ENCODE results near the gene SEPTIN8. TPM values are rescaled to one million over a fixed set of nuclear protein-coding genes. Genes with fewer than 3 reads are reported as not detected.

The SEPTIN8 gene
- total and polyA plus RNA-seq, 2 of the 13 experiments (the other 11 are each of a cell fraction or from before 2014, with no cell fraction given): 41.4 to 49.9 TPM

DNA sequence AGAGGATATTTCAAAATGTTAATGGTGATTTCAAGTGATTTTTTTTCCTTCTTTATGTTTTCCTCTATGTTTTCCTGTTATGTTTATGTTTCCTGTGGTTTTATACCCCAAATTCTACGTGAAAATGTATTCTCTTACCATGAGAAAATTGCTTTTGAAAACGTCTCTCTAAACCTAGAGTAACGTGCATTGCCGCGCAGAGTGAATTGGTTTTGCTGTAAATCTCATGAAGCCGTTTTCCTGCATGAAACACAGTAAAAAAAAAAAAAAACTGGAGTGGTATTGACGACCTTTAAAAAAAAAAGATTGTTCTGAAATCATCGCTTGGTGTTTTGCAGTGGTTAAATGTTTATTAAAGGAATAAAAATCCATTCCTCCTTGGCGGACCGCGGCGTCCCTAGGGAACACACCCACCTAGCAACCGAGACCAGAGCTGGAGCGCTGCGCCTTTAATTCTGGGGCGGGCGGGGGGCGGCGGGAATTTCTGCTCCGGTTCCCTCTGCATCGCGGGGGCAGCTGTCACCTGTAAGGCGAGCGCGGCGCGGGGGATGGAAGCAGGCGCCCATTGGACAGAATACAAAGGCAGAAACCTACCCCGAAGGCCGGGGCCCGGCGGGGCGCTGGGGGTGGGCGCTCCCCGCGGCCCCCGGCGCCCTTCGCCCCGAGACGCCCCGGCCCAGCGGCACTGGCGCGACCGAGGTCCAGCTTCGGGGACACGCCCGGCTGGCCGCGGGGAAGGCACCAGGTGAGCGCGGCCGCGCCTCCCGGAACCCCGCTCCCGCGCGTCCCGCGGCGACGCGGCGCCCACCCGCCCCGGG is 36.0 kb upstream of the SEPTIN8 start, which contains the start of gene SOWAHA:
SOWAHA (plus strand) TSS at position 522 of the 818 bp plus-strand sequence. CDS start 320 bp downstream, outside the sequence.
- H3K9ac ChIP-seq (ENCODE audit: insufficient read depth, low read depth, low read length): peak within 1 kb of the TSS; percentile 54
- ChIA-PET CTCF (ENCODE audit: low intra/inter-chr PET ratio, low total read pairs) (no interaction called here), POLR2A (interaction anchor here (0.7 kb wide), 3 partner anchors 11 to 98 kb away, joined by 3 to 5 read pairs (median 3); no protein-coding TSS in a partner anchor)
- no peaks in the 10 kb centered on the region for H3K9me3 ChIP-seq (ENCODE audit: low read length)
- BruUV-seq (replicated peaks): no TSS peak
- intact Hi-C loops (cut with micrococcal nuclease; ENCODE audit: unreplicated experiment) (no loop called here), in situ Hi-C loops (cut with HindIII; ENCODE audit: extremely low pct_ligation_motif_present, low pct_unique_long_range_greater_than_20kb) (no loop called here)
- H4K20me1 ChIP-seq (ENCODE audit: insufficient read depth, low read length): no peaks in the 10 kb centered on the region
- DNase-seq (ENCODE audit: low spot score): no peak
- WGBS (ENCODE audit: low lambda C conversion rate): 12% methylated on average over 17 of the region's 68 CpGs
- no peak within 1 kb of the TSS for H3K27ac ChIP-seq (ENCODE audit: extremely low read length, insufficient read depth, low read length)
- H2AFZ ChIP-seq (ENCODE audit: low read length): peak within 1 kb of the TSS; percentile 84
- no peaks in the 10 kb centered on the region for H3K36me3 ChIP-seq (replicated peaks in 1 of 2; ENCODE audit: control insufficient read depth in 1 of 2, insufficient read depth in 2 of 2, low read length in 2 of 2)
- peak; percentile 42 for FAIRE-seq
- H3K4me2 ChIP-seq (ENCODE audit: low read depth, low read length): peak within 1 kb of the TSS; percentile 71
- H3K4me3 ChIP-seq (replicated peaks in 1 of 3; ENCODE audit: insufficient read depth in 1 of 3, low read depth in 2 of 3, low read length in 3 of 3): peak within 1 kb of the TSS; percentile 45 to 63 (median 47)
- ATAC-seq: peak; percentile 63
- peaks cover 69% of the 10 kb centered on the region for H3K4me1 ChIP-seq (ENCODE audit: insufficient read depth, low read length)
- H3K27me3 ChIP-seq (ENCODE audit: control insufficient read depth in 1 of 2, insufficient read depth in 2 of 2, low read length in 2 of 2): no peaks in the 10 kb centered on the region
- no peaks in the 10 kb centered on the region for H3K79me2 ChIP-seq (ENCODE audit: insufficient read depth, low read length)
- TF ChIP-seq ZNF367 (CRISPR knock-in tag; IDR thresholded peaks at IDR 0.05; ENCODE audit: borderline replicate concordance): no peak
- TF ChIP-seq ZEB1 (IDR thresholded peaks at IDR 0.05; ENCODE audit: insufficient replicate concordance, low read depth): peak; percentile 30
- TF ChIP-seq, protein P1, sequence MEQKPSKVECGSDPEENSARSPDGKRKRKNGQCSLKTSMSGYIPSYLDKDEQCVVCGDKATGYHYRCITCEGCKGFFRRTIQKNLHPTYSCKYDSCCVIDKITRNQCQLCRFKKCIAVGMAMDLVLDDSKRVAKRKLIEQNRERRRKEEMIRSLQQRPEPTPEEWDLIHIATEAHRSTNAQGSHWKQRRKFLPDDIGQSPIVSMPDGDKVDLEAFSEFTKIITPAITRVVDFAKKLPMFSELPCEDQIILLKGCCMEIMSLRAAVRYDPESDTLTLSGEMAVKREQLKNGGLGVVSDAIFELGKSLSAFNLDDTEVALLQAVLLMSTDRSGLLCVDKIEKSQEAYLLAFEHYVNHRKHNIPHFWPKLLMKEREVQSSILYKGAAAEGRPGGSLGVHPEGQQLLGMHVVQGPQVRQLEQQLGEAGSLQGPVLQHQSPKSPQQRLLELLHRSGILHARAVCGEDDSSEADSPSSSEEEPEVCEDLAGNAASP (CRISPR knock-in tag; IDR thresholded peaks at IDR 0.05; ENCODE audit: borderline replicate concordance): no peak
- TF ChIP-seq TRAFD1 (CRISPR knock-in tag; IDR thresholded peaks at IDR 0.05; ENCODE audit: borderline replicate concordance): no peak
- TF ChIP-seq ZFP41 (CRISPR knock-in tag; IDR thresholded peaks at IDR 0.05; ENCODE audit: borderline replicate concordance): no peak
- TF ChIP-seq ZFP91 (CRISPR knock-in tag; IDR thresholded peaks at IDR 0.05; ENCODE audit: borderline replicate concordance): peak; percentile 98
- TF ChIP-seq ZNF678 (CRISPR knock-in tag; IDR thresholded peaks at IDR 0.05): no peak
- TF ChIP-seq, protein P2, sequence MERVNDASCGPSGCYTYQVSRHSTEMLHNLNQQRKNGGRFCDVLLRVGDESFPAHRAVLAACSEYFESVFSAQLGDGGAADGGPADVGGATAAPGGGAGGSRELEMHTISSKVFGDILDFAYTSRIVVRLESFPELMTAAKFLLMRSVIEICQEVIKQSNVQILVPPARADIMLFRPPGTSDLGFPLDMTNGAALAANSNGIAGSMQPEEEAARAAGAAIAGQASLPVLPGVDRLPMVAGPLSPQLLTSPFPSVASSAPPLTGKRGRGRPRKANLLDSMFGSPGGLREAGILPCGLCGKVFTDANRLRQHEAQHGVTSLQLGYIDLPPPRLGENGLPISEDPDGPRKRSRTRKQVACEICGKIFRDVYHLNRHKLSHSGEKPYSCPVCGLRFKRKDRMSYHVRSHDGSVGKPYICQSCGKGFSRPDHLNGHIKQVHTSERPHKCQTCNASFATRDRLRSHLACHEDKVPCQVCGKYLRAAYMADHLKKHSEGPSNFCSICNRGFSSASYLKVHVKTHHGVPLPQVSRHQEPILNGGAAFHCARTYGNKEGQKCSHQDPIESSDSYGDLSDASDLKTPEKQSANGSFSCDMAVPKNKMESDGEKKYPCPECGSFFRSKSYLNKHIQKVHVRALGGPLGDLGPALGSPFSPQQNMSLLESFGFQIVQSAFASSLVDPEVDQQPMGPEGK (CRISPR knock-in tag; IDR thresholded peaks at IDR 0.05): peak; percentile 77
- no peak for TF ChIP-seq ZNF746 (CRISPR knock-in tag; IDR thresholded peaks at IDR 0.05)
- no peak for TF ChIP-seq SALL1 (CRISPR knock-in tag; IDR thresholded peaks at IDR 0.05)
- no peak for TF ChIP-seq EHMT2 (IDR thresholded peaks at IDR 0.05; ENCODE audit: borderline replicate concordance, low read depth, low read length)
- peak; percentile 28; the same call in 1 of the 2 replicates for TF ChIP-seq YEATS4 (CRISPR knock-in tag; IDR thresholded peaks at IDR 0.05; ENCODE audit: borderline replicate concordance)
- TF ChIP-seq ZBTB7A (CRISPR knock-in tag; IDR thresholded peaks at IDR 0.05): no peak
- no peak for TF ChIP-seq AHR (CRISPR knock-in tag; IDR thresholded peaks at IDR 0.05)
- no peak for TF ChIP-seq KDM3A (CRISPR knock-in tag; IDR thresholded peaks at IDR 0.05; ENCODE audit: low read depth)
- TF ChIP-seq HOXA3 (CRISPR knock-in tag; IDR thresholded peaks at IDR 0.05): 0 out of 2 replicates have a peak, but pooled peaks have one; percentile 36
- TF ChIP-seq CREB1 (IDR thresholded peaks at IDR 0.05): no peak
- no peak for TF ChIP-seq CREB1 (CRISPR knock-in tag; IDR thresholded peaks at IDR 0.05)

Measured in HepG2 (cell line).